ENCODE data around the gene AGAP3.

- TF ChIP-seq, protein P1, sequence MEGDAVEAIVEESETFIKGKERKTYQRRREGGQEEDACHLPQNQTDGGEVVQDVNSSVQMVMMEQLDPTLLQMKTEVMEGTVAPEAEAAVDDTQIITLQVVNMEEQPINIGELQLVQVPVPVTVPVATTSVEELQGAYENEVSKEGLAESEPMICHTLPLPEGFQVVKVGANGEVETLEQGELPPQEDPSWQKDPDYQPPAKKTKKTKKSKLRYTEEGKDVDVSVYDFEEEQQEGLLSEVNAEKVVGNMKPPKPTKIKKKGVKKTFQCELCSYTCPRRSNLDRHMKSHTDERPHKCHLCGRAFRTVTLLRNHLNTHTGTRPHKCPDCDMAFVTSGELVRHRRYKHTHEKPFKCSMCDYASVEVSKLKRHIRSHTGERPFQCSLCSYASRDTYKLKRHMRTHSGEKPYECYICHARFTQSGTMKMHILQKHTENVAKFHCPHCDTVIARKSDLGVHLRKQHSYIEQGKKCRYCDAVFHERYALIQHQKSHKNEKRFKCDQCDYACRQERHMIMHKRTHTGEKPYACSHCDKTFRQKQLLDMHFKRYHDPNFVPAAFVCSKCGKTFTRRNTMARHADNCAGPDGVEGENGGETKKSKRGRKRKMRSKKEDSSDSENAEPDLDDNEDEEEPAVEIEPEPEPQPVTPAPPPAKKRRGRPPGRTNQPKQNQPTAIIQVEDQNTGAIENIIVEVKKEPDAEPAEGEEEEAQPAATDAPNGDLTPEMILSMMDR (IDR thresholded peaks at IDR 0.05; ENCODE audit: low read depth, low read length), result no peak
- TF ChIP-seq POLR2A (IDR thresholded peaks at IDR 0.05; ENCODE audit: extremely low read depth, insufficient read length) (no peak), MYC (IDR thresholded peaks at IDR 0.05; ENCODE audit: low read depth, low read length) (no peak)
- TF ChIP-seq, protein P2, sequence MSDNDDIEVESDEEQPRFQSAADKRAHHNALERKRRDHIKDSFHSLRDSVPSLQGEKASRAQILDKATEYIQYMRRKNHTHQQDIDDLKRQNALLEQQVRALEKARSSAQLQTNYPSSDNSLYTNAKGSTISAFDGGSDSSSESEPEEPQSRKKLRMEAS (IDR thresholded peaks at IDR 0.05; ENCODE audit: low read depth, low read length), result no peak
Observed at GRCh38 chr7:151064454-151064853, 21.8 kb upstream of the AGAP3 start.
